Parathyroid adenoma (tissue), 2 donors: Measurements from ENCODE around the gene CAMTA1.

ENCODE experiments used
- H2AFZ ChIP-seq: fragments of 300-600 bp; sonication (generic); one replicate; pipeline ENCODE4 v1.7.0; 2017; ENCODE audit warnings: antibody characterized with exemption, mild to moderate bottlenecking
- H3K27ac ChIP-seq: fragments of 300-600 bp; sonication (generic); one replicate; pipeline ENCODE4 v1.7.0; 2017
- H3K27me3 ChIP-seq: fragments of 300-600 bp; sonication (generic); one replicate; pipeline ENCODE4 v1.7.0; 2017; ENCODE audit warnings: low read length; ENCODE audit not compliant: control insufficient read depth, insufficient read depth
- H3K36me3 ChIP-seq: fragments of 300-600 bp; sonication (generic); one replicate; pipeline ENCODE4 v1.7.0; 2017; ENCODE audit warnings: low read length; ENCODE audit not compliant: control insufficient read depth, insufficient read depth
- H3K4me1 ChIP-seq: fragments of 300-600 bp; sonication (generic); one replicate; pipeline ENCODE4 v1.7.0; 2017; ENCODE audit warnings: control low read depth
- H3K4me2 ChIP-seq: fragments of 300-600 bp; sonication (generic); one replicate; pipeline ENCODE4 v1.7.0; 2017; ENCODE audit warnings: low read length
- H3K4me3 ChIP-seq: fragments of 300-600 bp; sonication (generic); one replicate; pipeline ENCODE4 v1.7.0; 2017; ENCODE audit warnings: low read depth, low read length
- H3K79me2 ChIP-seq: fragments of 300-600 bp; sonication (generic); one replicate; pipeline ENCODE4 v1.7.0; 2017; ENCODE audit warnings: control low read depth
- H3K9ac ChIP-seq: fragments of 300-600 bp; sonication (generic); one replicate; pipeline ENCODE4 v1.7.0; 2017; ENCODE audit warnings: mild to moderate bottlenecking
- H3K9me3 ChIP-seq: fragments of 300-600 bp; sonication (generic); one replicate; pipeline ENCODE4 v1.7.0; 2017; ENCODE audit warnings: low read length; ENCODE audit not compliant: control insufficient read depth
- TF ChIP-seq, protein P1 (sequence below): fragments of 300-600 bp; sonication (generic); IDR thresholded peaks from one replicate; pipeline ENCODE4 v1.7.0; 2017; ENCODE audit warnings: antibody characterized with exemption, mild to moderate bottlenecking
- donor health status: primary hyperparathyroidism.

Gene CAMTA1

GRCh38 chr1:7190261-7190660, 405.0 kb downstream of the CAMTA1 start:
- Histone ChIP-seq H3K36me3 (no peaks in the 10 kb centered on the region), H2AFZ (no peak overlapping the region), H3K9ac (no peak overlapping the region), H3K4me2 (no peak overlapping the region), H3K4me3 (no peak overlapping the region), H3K27ac (no peak overlapping the region), H3K9me3 (no peaks in the 10 kb centered on the region), H3K79me2 (no peaks in the 10 kb centered on the region), H3K27me3 (no peaks in the 10 kb centered on the region), H3K4me1 (no peaks in the 10 kb centered on the region)
- TF ChIP-seq, protein P1, sequence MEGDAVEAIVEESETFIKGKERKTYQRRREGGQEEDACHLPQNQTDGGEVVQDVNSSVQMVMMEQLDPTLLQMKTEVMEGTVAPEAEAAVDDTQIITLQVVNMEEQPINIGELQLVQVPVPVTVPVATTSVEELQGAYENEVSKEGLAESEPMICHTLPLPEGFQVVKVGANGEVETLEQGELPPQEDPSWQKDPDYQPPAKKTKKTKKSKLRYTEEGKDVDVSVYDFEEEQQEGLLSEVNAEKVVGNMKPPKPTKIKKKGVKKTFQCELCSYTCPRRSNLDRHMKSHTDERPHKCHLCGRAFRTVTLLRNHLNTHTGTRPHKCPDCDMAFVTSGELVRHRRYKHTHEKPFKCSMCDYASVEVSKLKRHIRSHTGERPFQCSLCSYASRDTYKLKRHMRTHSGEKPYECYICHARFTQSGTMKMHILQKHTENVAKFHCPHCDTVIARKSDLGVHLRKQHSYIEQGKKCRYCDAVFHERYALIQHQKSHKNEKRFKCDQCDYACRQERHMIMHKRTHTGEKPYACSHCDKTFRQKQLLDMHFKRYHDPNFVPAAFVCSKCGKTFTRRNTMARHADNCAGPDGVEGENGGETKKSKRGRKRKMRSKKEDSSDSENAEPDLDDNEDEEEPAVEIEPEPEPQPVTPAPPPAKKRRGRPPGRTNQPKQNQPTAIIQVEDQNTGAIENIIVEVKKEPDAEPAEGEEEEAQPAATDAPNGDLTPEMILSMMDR = no peak

DNA sequence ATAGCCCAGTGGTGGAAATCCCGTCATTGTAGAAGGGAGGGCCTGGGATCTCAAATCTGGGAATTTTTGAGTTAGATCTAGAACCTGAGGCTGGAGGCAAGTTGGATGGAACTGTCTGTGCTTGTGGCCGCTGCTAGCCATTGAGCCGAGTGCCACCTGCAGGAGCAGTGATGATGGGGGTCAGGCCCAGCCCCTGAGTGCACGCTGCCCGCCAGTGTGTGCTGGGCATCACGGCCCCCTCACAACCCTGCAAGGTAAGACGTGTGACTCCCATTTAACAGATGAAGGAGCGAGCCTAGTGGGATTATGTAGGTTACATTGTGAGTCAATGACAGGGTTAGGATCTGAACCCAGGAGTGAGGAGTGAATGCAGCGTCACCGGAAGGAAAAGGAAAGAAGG, 407.2 kb downstream of the CAMTA1 start:
- Histone ChIP-seq H3K36me3 (no peaks in the 10 kb centered on the region), H3K4me2 (no peak overlapping the region), H3K4me3 (no peak overlapping the region), H3K79me2 (no peaks in the 10 kb centered on the region), H3K27ac (no peak overlapping the region), H3K4me1 (no peaks in the 10 kb centered on the region), H3K9me3 (no peaks in the 10 kb centered on the region), H2AFZ (no peak overlapping the region), H3K9ac (no peak overlapping the region), H3K27me3 (no peaks in the 10 kb centered on the region)
- TF ChIP-seq, protein P1 = no peak

DNA sequence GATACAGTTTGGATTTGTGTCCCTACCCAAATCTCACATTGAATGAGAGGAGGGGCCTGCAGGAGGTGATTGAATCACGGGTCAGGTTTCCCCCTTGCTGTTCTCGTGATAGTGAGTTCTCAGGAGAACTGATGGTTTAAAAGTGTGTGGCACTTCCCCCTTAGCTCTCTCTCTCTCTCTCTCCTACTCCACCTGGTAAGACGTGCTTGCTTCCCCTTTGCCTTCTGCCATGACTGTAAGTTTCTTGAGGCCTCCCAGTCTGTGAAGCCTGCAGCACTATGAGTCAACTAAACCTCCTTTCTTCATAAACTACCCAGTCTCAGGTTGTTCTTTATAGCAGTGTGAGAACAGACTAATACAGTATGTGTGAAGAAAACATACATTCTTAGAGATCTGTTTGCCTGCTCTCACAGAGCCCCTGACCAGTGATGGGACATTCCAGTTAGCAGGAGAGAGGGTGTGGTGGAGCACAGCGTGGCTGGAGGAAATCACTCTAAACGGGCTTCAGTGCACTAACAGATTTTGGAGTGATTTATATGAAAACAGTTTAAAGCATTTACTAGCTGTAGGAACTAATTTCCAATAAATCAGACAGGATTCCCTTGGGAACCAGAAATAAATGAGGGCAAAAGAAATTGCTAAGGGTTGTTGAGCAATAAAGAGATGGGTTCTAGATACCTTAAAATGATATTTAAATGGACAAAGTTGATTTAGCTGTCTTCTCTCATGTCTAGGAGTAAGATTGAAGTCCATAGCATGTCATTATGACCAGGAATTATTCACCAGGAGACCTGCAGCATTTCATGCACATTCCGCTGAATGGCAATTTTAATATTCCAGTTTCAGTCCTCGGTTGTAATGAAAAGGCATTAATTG, 411.0 kb downstream of the CAMTA1 start:
- no peaks in the 10 kb centered on the region for H3K4me1 ChIP-seq
- no peak overlapping the region for H3K4me2 ChIP-seq
- H3K79me2 ChIP-seq = no peaks in the 10 kb centered on the region
- no peaks in the 10 kb centered on the region for H3K9me3 ChIP-seq
- no peak overlapping the region for H3K9ac ChIP-seq
- no peaks in the 10 kb centered on the region for H3K36me3 ChIP-seq
- H3K4me3 ChIP-seq = no peak overlapping the region
- H2AFZ ChIP-seq = no peak overlapping the region
- TF ChIP-seq, protein P1 = no peak
- H3K27me3 ChIP-seq = no peaks in the 10 kb centered on the region
- no peak overlapping the region for H3K27ac ChIP-seq

DNA sequence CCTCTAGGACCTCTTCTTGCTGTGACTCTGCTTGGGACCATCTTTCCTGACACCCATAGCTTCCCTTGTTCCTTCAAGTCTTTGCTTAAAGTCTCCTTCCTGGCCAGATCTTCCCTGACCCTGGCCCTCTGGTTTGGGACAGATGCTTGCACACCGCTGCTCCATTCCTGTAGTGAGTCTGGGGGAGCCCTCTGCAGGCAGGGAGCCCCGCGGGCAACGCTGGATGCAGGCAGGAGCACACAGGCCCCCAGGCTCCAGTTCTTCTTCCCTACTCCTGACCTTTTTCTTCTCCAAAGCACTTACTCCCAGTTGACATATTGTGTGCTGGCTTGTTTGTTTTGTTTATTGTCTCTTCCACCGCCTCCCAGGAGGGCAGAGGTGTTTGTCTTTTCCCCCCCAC, 413.4 kb downstream of the CAMTA1 start:
- Histone ChIP-seq H3K27ac (no peak overlapping the region), H3K36me3 (no peaks in the 10 kb centered on the region), H3K9ac (no peak overlapping the region), H3K4me1 (no peaks in the 10 kb centered on the region), H3K79me2 (no peaks in the 10 kb centered on the region), H3K27me3 (no peaks in the 10 kb centered on the region), H2AFZ (no peak overlapping the region), H3K4me2 (no peak overlapping the region), H3K9me3 (no peaks in the 10 kb centered on the region), H3K4me3 (no peak overlapping the region)
- TF ChIP-seq, protein P1 = no peak
